HG02852 (cell line): ENCODE measurements around the gene ACSL5.
"Not testable (repeated sequence)": the region's sequence is repeated elsewhere in the genome, so short reads cannot be mapped to it uniquely, and the experiment has no call there.

Experiments used
- ATAC-seq: cut with Tn5 transposase; IDR thresholded peaks from one replicate; pipeline ENCODE4 v1.9.1; 2021; ENCODE audit warnings: mild to moderate bottlenecking, moderate library complexity; ENCODE audit not compliant: unreplicated experiment

ACSL5 gene

GRCh38 chr10:112454910-112455779 lies 81.2 kb downstream of the ACSL5 start:
- ATAC-seq, result no peak

- no peak for ATAC-seq
These were observed 82.6 kb downstream of the ACSL5 start for GRCh38 chr10:112456533-112456932.

GRCh38 chr10:112460366-112460765 lies 86.5 kb downstream of the ACSL5 start:
- no peak for ATAC-seq

GRCh38 chr10:112461029-112461887 lies 87.3 kb downstream of the ACSL5 start:
- no peak for ATAC-seq

- ATAC-seq, result not testable (repeated sequence)
These were observed 90.2 kb downstream of the ACSL5 start for GRCh38 chr10:112464074-112464473.

- no peak for ATAC-seq
These were observed 91.5 kb downstream of the ACSL5 start for GRCh38 chr10:112465299-112465883.

- ATAC-seq, result no peak
These were observed 92.9 kb downstream of the ACSL5 start for GRCh38 chr10:112466802-112467201.

GRCh38 chr10:112467541-112468075 lies 93.7 kb downstream of the ACSL5 start:
- ATAC-seq, result no peak

- ATAC-seq, result peak; percentile 70
These were observed 98.1 kb downstream of the ACSL5 start for GRCh38 chr10:112471878-112472487.

GRCh38 chr10:112475575-112476218 lies 101.8 kb downstream of the ACSL5 start:
- no peak for ATAC-seq
